HG03442 (cell line): ENCODE results near the gene CAMSAP3.
"Not testable (repeated sequence)": the region's sequence is repeated elsewhere in the genome, so short reads cannot be mapped to it uniquely, and the experiment has no call there.

Source experiments
- ATAC-seq: cut with Tn5 transposase; IDR thresholded peaks from one replicate; pipeline ENCODE4 v1.9.1; 2021; ENCODE audit warnings: mild to moderate bottlenecking, moderate library complexity; ENCODE audit not compliant: unreplicated experiment

Gene CAMSAP3

DNA sequence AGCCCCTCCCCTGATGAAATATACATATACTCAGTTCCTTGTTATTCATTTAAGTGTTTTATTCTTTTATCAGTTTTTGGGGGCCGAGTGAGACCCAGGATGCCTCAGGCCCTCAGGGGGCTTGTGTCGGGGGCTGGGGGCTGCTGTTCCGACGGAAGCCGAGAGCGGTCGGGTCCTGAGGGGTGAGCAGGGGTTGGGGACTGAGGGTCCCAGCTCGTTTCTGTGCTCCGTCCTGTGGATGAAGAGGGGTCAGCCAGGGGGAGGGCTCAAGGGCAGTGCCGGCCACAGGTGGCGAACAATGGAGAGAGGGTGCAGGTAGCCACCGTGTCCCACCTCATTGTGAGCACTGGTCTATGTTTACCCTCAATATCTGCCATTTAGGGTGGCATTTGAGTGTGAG, 35.9 kb downstream of the CAMSAP3 start:
- no peak for ATAC-seq

GRCh38 chr19:7632340-7633203, 36.9 kb downstream of the CAMSAP3 start:
- no peak for ATAC-seq

GRCh38 chr19:7633698-7634097, 38.0 kb downstream of the CAMSAP3 start, which contains the start of gene PCP2:
TSS of gene PCP2 (minus strand) at chr19:7633719. CDS start at chr19:7633457, 262 bp downstream.
- no peak for ATAC-seq

DNA sequence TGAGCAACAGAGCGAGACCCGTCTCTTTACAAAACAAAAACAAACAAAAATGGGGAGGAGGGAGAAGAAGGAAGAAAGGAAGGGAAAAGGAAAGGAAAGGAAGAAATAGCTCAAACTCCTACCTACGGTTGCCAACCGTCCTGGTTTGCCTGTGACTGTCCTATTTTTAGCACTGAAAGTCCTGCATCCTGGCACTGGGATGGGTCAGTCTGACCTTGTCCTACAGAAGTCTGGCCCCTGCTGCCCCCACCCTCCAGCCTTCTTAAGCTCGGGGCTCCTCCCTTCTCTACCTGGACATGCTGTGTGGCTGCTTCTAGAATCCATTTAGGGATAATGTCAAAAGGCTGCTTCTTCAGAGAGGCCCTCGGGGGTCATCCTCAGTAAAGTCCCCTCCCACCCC, 40.0 kb downstream of the CAMSAP3 start:
- no peak for ATAC-seq

GRCh38 chr19:7636317-7636690, 40.6 kb downstream of the CAMSAP3 start:
- ATAC-seq = no peak

GRCh38 chr19:7636691-7637373, 41.2 kb downstream of the CAMSAP3 start, which contains the start of gene STXBP2:
TSS of gene STXBP2 (plus strand) at chr19:7637110. CDS start at chr19:7637150, 40 bp downstream.
- peak; percentile 62 for ATAC-seq

GRCh38 chr19:7637374-7638256, 42.0 kb downstream of the CAMSAP3 start:
- peak; percentile 13 for ATAC-seq

DNA sequence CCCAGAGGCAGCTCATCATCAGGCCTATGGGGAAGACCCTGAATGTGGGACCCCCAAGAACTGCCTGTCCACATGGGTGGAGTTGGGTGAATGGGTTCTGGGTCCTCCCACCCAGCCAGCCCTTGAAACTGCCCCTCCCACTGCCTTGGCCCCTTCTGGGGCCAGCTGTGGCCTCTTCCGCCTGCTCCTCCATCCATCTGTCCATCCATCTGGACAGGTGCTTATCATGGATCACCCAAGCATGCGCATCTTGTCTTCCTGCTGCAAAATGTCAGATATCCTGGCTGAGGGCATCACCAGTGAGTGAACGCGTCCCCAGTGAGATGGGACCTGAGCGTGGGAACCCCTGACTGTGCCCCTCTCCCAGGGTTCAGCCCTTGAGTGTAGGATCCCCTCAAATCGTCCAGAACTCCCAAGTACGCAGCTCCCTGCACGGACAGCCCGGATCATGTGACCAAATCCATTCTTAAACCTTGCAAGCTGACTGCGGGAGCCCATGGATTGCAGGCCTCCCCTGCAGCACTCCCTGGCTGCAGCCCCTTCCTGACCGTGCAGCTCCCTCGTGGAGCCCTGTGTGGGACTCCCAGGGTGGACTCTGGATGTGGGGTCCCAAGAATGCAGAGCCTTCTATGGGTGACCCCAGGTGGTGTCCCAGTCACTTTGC, 43.3 kb downstream of the CAMSAP3 start:
- ATAC-seq = no peak

- ATAC-seq = no peak
Measured at GRCh38 chr19:7639863-7640348, 44.2 kb downstream of the CAMSAP3 start.

DNA sequence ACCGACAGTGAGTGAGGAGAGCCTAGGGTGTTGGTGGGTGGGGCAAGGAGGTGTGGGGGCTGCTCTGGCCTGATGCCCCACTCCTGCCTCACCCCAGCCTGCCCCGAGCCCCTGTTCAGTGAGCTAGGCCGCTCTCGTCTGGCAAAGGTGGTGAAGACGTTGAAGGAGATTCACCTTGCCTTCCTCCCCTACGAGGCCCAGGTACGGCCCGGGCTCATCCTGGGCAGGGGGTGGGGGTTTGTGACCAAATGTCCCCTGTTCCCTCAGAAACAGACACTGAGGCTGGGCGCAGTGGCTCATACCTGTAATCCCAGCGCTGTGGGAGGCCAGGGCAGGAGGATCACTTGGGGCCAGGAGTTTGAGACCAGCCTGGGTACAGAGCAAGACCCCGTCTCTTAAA, 45.1 kb downstream of the CAMSAP3 start:
- no peak for ATAC-seq

DNA sequence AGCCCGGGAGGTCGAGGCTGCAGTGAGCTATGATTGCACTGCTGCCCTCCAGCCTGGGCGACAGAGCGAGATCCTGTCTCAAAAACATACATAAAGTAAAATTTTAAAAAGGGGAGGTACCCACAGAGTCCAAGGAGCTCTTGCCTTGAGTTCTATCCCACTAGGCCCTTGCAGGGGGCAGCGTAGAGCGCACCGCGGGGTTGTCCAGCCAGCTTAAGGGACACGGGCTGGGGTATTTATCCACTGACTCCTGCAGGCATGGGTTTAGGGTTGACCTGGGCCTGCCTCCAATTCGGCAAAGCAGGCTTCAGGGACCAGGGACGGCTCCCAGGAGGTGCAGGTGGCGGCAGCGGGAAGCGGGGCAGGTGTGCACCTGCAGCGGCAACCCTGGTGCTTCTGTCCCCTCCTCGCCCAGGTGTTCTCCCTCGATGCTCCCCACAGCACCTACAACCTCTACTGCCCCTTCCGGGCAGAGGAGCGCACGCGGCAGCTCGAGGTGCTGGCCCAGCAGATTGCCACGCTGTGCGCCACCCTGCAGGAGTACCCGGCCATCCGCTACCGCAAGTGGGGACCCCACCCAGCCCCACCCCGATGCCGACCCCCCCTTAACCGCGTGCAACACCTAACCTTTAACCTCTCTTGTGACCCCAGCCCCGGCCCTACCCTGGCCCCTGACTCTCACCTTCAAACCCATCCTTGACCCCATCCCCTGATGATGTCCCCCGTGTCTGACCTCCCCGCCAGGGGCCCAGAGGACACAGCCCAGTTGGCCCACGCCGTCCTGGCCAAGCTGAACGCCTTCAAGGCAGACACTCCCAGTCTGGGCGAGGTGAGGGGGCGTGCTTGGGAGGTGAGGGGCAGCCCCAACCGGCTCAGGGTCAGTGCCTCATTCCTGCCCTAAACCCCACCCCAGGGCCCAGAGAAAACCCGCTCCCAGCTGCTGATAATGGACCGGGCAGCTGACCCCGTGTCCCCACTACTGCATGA, 45.9 kb downstream of the CAMSAP3 start:
- ATAC-seq = no peak

DNA sequence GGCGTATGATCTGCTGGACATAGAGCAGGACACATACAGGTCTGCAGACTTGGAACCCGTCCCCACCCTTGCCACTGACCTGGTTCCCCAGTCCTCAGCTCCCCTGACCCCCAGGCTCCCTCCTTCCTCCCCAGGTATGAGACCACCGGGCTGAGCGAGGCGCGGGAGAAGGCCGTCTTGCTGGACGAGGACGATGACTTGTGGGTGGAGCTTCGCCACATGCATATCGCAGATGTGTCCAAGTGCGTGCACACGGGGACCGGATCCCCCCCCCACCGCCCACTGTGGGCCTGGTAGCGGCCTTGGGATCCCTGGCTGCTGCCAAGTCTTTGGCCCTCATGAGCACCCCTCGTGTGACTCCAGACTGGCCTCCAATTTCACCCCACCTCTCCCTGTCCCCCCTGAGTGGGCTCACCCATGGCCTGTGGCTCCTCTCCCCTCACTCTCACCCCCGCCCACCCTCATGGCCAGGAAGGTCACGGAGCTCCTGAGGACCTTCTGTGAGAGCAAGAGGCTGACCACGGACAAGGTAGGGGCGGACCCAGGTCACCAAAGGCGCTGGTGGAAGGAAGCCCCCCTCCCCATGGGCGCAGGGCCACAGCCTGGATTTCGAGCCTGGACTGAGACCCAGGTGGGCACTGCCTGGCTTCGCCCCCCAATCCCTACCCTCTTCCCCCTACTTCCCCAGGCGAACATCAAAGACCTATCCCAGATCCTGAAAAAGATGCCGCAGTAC, 46.8 kb downstream of the CAMSAP3 start:
- no peak for ATAC-seq

DNA sequence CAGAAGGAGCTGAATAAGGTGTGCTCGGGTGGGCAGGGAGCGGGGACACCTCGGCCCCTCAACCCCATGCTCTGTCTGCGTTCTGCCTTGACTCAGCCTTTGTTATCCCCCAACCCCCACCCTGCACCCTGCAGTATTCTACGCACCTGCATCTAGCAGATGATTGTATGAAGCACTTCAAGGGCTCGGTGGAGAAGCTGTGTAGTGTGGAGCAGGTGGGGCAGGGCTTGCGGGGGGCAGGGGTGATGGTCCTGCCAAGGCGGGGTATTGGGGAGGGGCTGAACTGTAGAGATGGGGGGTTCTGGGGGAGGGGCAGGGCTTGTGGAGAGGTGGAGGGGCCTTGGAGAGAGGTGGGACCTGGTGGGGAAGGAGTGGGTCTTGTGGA, 47.4 kb downstream of the CAMSAP3 start:
- ATAC-seq = no peak

- not testable (repeated sequence) for ATAC-seq
Measured at GRCh38 chr19:7643629-7644549, 48.2 kb downstream of the CAMSAP3 start.

DNA sequence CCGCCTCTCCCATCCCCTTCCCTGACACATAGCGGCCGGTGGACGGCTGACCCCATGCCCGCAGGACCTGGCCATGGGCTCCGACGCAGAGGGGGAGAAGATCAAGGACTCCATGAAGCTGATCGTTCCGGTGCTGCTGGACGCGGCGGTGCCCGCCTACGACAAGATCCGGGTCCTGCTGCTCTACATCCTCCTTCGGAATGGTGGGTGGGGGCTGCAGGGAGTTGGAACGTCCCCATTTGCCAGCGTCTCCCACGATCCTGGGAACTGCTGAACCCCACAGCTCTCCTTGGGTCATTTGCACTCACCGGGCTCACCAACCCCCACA, 48.9 kb downstream of the CAMSAP3 start:
- no peak for ATAC-seq

GRCh38 chr19:7645163-7645562, 49.5 kb downstream of the CAMSAP3 start:
- no peak for ATAC-seq

GRCh38 chr19:7645656-7646425, 50.2 kb downstream of the CAMSAP3 start:
- ATAC-seq = no peak
